HL-60 (cell line): ENCODE results near the gene FAM110A.
"Not testable (repeated sequence)": the region's sequence is repeated elsewhere in the genome, so short reads cannot be mapped to it uniquely, and the experiment has no call there.

ENCODE experiments used
- DNase-seq, 2 experiments: peaks; one replicate each; pipeline ENCODE4 v3.0.0-alpha.2; 2010 to 2020; ENCODE audit warnings: low read depth in 1 of 2, low spot score in 1 of 2
- H3K27ac ChIP-seq: fragments of 250-450 bp; sonication (Bioruptor Pico); replicated peaks from 2 replicates; pipeline ENCODE4 v1.5.1; 2020; ENCODE audit warnings: mild to moderate bottlenecking, moderate library complexity
- H3K27me3 ChIP-seq: fragments of 250-450 bp; sonication (Bioruptor Pico); 2 replicates; pipeline ENCODE4 v1.5.1; 2021; ENCODE audit warnings: mild to moderate bottlenecking, moderate library complexity; ENCODE audit not compliant: insufficient read depth, poor library complexity, severe bottlenecking
- H3K4me3 ChIP-seq: replicated peaks from 2 replicates; pipeline ENCODE4 v1.5.1; 2011; ENCODE audit warnings: mild to moderate bottlenecking, control low read depth, low read length; ENCODE audit not compliant: insufficient read depth
- CTCF ChIP-seq: IDR thresholded peaks from one replicate; pipeline ENCODE4 v1.5.1; 2011; ENCODE audit warnings: low read length, control low read depth, inconsistent platforms; ENCODE audit not compliant: insufficient read depth
- GABPA ChIP-seq: IDR thresholded peaks from 2 replicates; pipeline ENCODE4 v1.6.1; 2012; ENCODE audit warnings: low read depth
- POLR2AphosphoS5 ChIP-seq: IDR thresholded peaks from 2 replicates; pipeline ENCODE4 v1.6.1; 2012; ENCODE audit warnings: low read depth
- REST ChIP-seq: IDR thresholded peaks from 2 replicates; pipeline ENCODE4 v1.6.1; 2012; ENCODE audit warnings: low read depth; ENCODE audit not compliant: insufficient replicate concordance
- SPI1 ChIP-seq: IDR thresholded peaks from 2 replicates; pipeline ENCODE4 v1.6.1; 2012; ENCODE audit warnings: low read depth, mild to moderate bottlenecking, borderline replicate concordance

Gene FAM110A

GRCh38 chr20:805713-806112 is 27.8 kb upstream of the FAM110A start:
- Histone ChIP-seq H3K27ac (no peak overlapping the region), H3K27me3 (no peaks in the 10 kb centered on the region), H3K4me3 (no peak overlapping the region)
- no peak for DNase-seq
- TF ChIP-seq REST (no peak), CTCF (no peak), SPI1 (no peak), GABPA (no peak), POLR2AphosphoS5 (no peak)

GRCh38 chr20:811776-812434 is 21.6 kb upstream of the FAM110A start:
- DNase-seq, H3K4me3 ChIP-seq: not testable (repeated sequence)

GRCh38 chr20:812435-812814 is 21.1 kb upstream of the FAM110A start:
- H3K27ac ChIP-seq, DNase-seq, H3K27me3 ChIP-seq, H3K4me3 ChIP-seq: not testable (repeated sequence)

More at GRCh38 chr20:811776-812434, 21.6 kb upstream of the FAM110A start:
- not testable (repeated sequence) for H3K27ac ChIP-seq, H3K27me3 ChIP-seq

- no peak overlapping the region for H3K4me3 ChIP-seq
- no peak overlapping the region for H3K27ac ChIP-seq
- DNase-seq, result no peak
- no peak for TF ChIP-seq GABPA
- no peak for TF ChIP-seq POLR2AphosphoS5
- TF ChIP-seq REST, result no peak
- no peak for TF ChIP-seq SPI1
- no peak for TF ChIP-seq CTCF
- no peaks in the 10 kb centered on the region for H3K27me3 ChIP-seq
Measured at GRCh38 chr20:813390-813789, 20.1 kb upstream of the FAM110A start.

GRCh38 chr20:815226-815625 is 18.3 kb upstream of the FAM110A start:
- TF ChIP-seq CTCF, result no peak
- TF ChIP-seq REST, result no peak
- no peak for TF ChIP-seq GABPA
- TF ChIP-seq SPI1, result no peak
- no peak for TF ChIP-seq POLR2AphosphoS5
- H3K4me3 ChIP-seq, result no peak overlapping the region
- H3K27ac ChIP-seq, result no peak overlapping the region
- H3K27me3 ChIP-seq, result no peaks in the 10 kb centered on the region
- no peak for DNase-seq
